Adrenal gland (tissue), 19 donors: Measurements from ENCODE around the gene STYXL2. TPM values are rescaled to one million over a fixed set of nuclear protein-coding genes. Genes with fewer than 3 reads are reported as not detected.
A peak's percentile ranks its signal among the peaks of the same experiment; 100 is the strongest.

ENCODE experiments used
- DNase-seq, 7 donors: peaks; one replicate each; pipeline ENCODE4 v3.0.0-alpha.2; 2019 to 2020
- H3K27ac ChIP-seq, 5 donors: fragments of 200-600 bp; sonication (generic) in 4 of 5; 1 replicate in 3 of 5; 2 replicates in 2 of 5; pipeline versions ENCODE4 v1.5.1 to v1.8.0; 2016 to 2020; ENCODE audit warnings: mild to moderate bottlenecking in 1 of 5
- H3K27me3 ChIP-seq: fragments of 200-600 bp; 2 replicates; pipeline ENCODE4 v1.8.0; 2021
- H3K36me3 ChIP-seq, 2 donors: fragments of 200-600 bp; replicated peaks in 1 of 2; 1 replicate in 1 of 2; 2 replicates in 1 of 2; pipeline versions ENCODE4 v1.5.1 to v1.8.0; 2018 to 2022
- H3K4me1 ChIP-seq, 2 donors: fragments of 200-600 bp; replicated peaks in 1 of 2; 1 replicate in 1 of 2; 2 replicates in 1 of 2; pipeline versions ENCODE4 v1.5.1 to v1.8.0; 2018 to 2021
- H3K4me3 ChIP-seq, 4 donors: fragments of 200-600 bp; sonication (generic) in 3 of 4; one replicate each; pipeline ENCODE4 v1.5.1; 2016 to 2018
- H3K9me3 ChIP-seq, 3 donors: fragments of 200-600 bp; sonication (generic) in 1 of 3; replicated peaks in 1 of 3; 1 replicate in 2 of 3; 2 replicates in 1 of 3; pipeline versions ENCODE4 v1.5.1 to v1.8.0; 2016 to 2021
- POLR2A ChIP-seq, 2 donors: fragments of 450-650 bp; IDR thresholded peaks; one replicate each; pipeline ENCODE4 v1.6.1; 2017; ENCODE audit warnings: antibody characterized with exemption in 2 of 2, mild to moderate bottlenecking in 2 of 2, moderate library complexity in 1 of 2
- WGBS, 4 donors: extraction: QIAGEN DNeasy Blood & Tissue Kit in 2 of 4; methylation state at CpG; one replicate each; pipeline versions ENCODE4 v1.1.5 to v1.1.7; 2013 to 2017; 5-methylcytosine and 5-hydroxymethylcytosine counted together
- intact Hi-C, 2 donors: fragments of 100-400 bp; cut with DNase I; formaldehyde crosslinking; loops; one replicate each; pipeline versions ENCODE4 v1.14.1 to v1.15.0; 2022 to 2023
- long read RNA-seq, 10 donors: library from polyadenylated mRNA in 3 of 10; unstranded in 2 of 10; stranded (forward) in 1 of 10; transcript quantifications; one replicate each; pipeline ENCODE4 v2.0.0 and lab custom pipeline, GENCODE V29; 2021 to 2026
- polyA plus RNA-seq, 3 donors: library from polyadenylated mRNA; stranded (reverse); fragments of 200-250 nt in 2 of 3; fragments of 350-450 nt in 1 of 3; fragmentation: Illumina TruSeq in 1 of 3; extraction: RNeasy Lipid Tissue Mini Kit (QIAGEN cat#74804) in 1 of 3; gene quantifications; one replicate each; pipeline ENCODE4 v1.2.3, GENCODE V29; 2013 to 2014
- total RNA-seq, 9 donors: library from RNA; depleted of rRNA in 4 of 9; stranded (reverse); fragments of >200 nt in 4 of 9; fragments of 120-200 nt in 1 of 9; fragmentation: NEBNext Ultra II Directional in 1 of 9; extraction: Animal tissue kit (Norgen Biotek cat#: 25700) in 1 of 9; gene quantifications; one replicate each; pipeline versions ENCODE4 v1.1.0 to v1.2.4, GENCODE V29; 2013 to 2023
- TF ChIP-seq, protein P1 (sequence below), 6 experiments: fragments of 450-650 bp in 4 of 6; fragments of 200-600 bp in 2 of 6; sonication (generic) in 1 of 6; IDR thresholded peaks; 1 replicate in 5 of 6; 2 replicates in 1 of 6; pipeline versions ENCODE4 v1.5.1 to v1.8.0; 2016 to 2021; ENCODE audit warnings: antibody characterized with exemption in 6 of 6, mild to moderate bottlenecking in 2 of 6, moderate library complexity in 1 of 6
- donor health status: healthy with polysubstance abuse.
- donor health status: Bipolar disorder and iron deficiency.
- donor health status: DM: yes; HTN: yes; CAD: no.
- donor health status: DM: no; HTN: no; CAD: no.
- donor health status: DM: no; HTN: no; CAD: no.
- donor health status: DM: yes; HTN: yes; CAD: no.

STYXL2 gene
- 1 to 10 TPM in 2 of 9 donors, under 1 TPM in 7; 0.11 to 1.3 (median 0.69) TPM for total RNA-seq
- polyA plus RNA-seq, result under 1 TPM in 2 of 3 donors, not detected in 1; 0.08 to 0.20 TPM
- long read RNA-seq, donor 1, result 0 reads
- long read RNA-seq, donor 2, result 0 reads
- long read RNA-seq, donor 3, result 0 reads
- long read RNA-seq, donor 4, result 0 reads
- long read RNA-seq, donor 5, partial matches to known transcripts, result 0 of 1 reads
- long read RNA-seq, donor 5, other reads (novel, unspliced or antisense), result 1 of 1 reads
- long read RNA-seq, donor 6, result 0 reads
- long read RNA-seq, donor 7, result 0 reads
- long read RNA-seq, donor 8, result 0 reads
- long read RNA-seq, donor 9, result 0 reads
- long read RNA-seq, donor 10, result 0 reads

DNA sequence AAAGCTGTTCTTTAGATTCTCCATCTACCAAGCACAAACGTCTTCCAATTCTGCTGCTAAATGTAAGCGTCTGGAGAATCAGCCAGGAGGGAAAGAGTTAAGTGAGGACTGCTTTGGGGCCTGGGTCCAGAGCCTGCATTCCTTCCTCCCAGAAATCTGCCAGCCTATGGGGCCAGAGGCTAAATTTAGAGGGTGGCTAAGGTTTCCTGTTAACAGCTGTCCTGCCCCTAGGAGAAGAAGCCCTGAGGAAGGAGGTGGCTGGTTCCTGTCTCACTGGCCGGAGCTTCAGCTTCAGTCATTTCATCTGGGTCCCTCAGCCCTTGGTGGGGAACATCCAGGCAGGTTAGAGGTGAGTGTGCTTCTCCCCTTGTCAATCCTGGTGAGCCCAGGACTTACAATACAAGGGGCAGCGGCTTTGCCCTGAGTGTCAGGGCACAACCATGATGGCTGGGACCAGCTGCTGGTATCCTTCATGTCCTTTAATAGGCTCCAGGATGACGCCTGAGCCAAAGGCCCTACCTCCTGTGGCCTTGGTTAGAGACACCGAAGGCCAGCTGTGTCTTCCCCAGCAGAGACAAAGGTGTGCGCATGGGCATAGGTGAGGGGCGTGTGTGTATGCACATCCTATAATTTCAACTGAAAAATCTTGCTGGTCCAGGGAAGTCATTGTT is at the start of gene STYXL2:
TSS of gene STYXL2 (plus strand) at position 230 of the 671 bp plus-strand sequence. CDS start 775 bp downstream, outside the sequence.
- no peaks in the 10 kb centered on the region for H3K4me1 ChIP-seq
- H3K36me3 ChIP-seq, result no peaks in the 10 kb centered on the region
- H3K27me3 ChIP-seq, result no peaks in the 10 kb centered on the region
- no peak for DNase-seq
- H3K27ac ChIP-seq, result no peak within 1 kb of the TSS
- H3K9me3 ChIP-seq, result no peaks in the 10 kb centered on the region
- 59 to 78% (median 65%) methylated on average over 4 to 8 of the region's 8 CpGs for WGBS, 4 donors
- intact Hi-C loops, result no loop called here
- TF ChIP-seq POLR2A (IDR thresholded peaks at IDR 0.05), result no peak
- TF ChIP-seq, protein P1, sequence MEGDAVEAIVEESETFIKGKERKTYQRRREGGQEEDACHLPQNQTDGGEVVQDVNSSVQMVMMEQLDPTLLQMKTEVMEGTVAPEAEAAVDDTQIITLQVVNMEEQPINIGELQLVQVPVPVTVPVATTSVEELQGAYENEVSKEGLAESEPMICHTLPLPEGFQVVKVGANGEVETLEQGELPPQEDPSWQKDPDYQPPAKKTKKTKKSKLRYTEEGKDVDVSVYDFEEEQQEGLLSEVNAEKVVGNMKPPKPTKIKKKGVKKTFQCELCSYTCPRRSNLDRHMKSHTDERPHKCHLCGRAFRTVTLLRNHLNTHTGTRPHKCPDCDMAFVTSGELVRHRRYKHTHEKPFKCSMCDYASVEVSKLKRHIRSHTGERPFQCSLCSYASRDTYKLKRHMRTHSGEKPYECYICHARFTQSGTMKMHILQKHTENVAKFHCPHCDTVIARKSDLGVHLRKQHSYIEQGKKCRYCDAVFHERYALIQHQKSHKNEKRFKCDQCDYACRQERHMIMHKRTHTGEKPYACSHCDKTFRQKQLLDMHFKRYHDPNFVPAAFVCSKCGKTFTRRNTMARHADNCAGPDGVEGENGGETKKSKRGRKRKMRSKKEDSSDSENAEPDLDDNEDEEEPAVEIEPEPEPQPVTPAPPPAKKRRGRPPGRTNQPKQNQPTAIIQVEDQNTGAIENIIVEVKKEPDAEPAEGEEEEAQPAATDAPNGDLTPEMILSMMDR (IDR thresholded peaks at IDR 0.05), result no peak
- H3K4me3 ChIP-seq, result no peak within 1 kb of the TSS

DNA sequence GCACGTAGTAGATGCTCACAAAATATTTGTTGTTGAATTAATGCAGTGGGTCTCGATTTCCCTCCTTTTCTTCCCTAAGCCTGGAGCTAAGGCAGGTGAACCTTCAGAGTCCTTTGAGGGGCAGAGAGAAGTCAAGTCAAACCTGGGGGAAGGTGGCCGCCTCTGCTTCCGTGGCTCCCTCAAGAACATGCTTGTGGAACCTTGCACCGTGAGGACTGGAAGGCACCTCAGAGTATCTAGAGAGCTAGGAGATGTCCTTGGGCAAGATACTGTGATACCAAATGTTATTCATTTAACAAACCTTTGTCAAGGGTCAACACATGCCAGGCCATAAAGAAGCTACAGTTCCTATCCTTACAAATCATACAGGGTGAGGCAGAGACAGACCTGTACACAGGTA is 42.0 kb upstream of the STYXL2 start:
- no peak overlapping the region for H3K4me3 ChIP-seq
- H3K4me1 ChIP-seq, result no peaks in the 10 kb centered on the region
- intact Hi-C loops, result no loop called here
- H3K36me3 ChIP-seq, result no peaks in the 10 kb centered on the region
- no peak for TF ChIP-seq POLR2A (IDR thresholded peaks at IDR 0.05)
- TF ChIP-seq, protein P1 (IDR thresholded peaks at IDR 0.05), result no peak
- no peaks in the 10 kb centered on the region for H3K9me3 ChIP-seq
- WGBS, 4 donors, result 84 to 94% (median 91%) methylated on average over 5 of the region's 5 CpGs
- H3K27ac ChIP-seq, result no peak overlapping the region
- no peaks in the 10 kb centered on the region for H3K27me3 ChIP-seq
- DNase-seq, result no peak

DNA sequence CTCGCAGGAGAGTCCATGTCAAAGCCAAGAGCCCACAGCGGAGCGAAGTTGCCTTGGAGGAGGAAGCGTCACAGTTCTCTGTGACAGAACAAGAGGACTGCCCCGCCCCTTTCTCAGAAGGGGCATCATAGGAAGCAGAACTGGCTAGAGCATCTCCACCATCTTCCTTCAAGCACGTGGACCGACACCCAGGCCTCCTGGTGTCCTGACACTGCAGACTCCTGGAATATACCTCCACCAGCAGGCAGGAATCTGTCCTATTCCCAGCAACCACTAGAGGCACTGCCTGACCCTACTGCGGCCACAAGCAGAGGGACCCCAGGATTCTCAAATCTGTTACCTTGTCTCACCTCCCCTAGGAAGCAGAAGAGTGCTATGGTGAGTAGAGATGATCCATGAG is 41.5 kb upstream of the STYXL2 start:
- DNase-seq, result no peak
- Histone ChIP-seq H3K4me1 (no peaks in the 10 kb centered on the region), H3K27ac (no peak overlapping the region), H3K9me3 (no peaks in the 10 kb centered on the region), H3K27me3 (no peaks in the 10 kb centered on the region), H3K36me3 (no peaks in the 10 kb centered on the region), H3K4me3 (no peak overlapping the region)
- 68 to 78% (median 75%) methylated on average over 7 to 8 of the region's 8 CpGs for WGBS, 4 donors
- no peak for TF ChIP-seq POLR2A (IDR thresholded peaks at IDR 0.05)
- TF ChIP-seq, protein P1 (IDR thresholded peaks at IDR 0.05), result peak in 3 of 6 experiments; percentile 9 to 27 (median 18)
- intact Hi-C loops, result no loop called here

DNA sequence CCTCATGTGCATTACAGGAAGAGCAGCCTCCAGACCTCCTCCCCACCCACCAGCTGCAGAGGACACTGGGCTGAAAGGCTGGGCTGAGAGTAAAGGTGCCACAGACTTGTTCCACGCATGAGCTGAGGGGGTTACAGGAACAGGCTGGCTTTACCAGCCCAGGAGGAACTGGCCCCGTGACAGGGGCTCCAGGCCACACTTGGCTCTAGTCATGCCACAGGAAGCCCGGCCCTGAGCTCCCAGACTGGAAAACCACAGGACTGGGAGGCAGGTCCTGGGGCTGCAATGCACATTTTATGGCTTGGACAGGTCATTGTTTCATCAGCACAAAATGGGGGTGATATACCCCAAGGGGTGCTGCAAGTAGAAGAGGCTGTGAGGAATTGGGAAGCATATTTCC is 39.3 kb upstream of the STYXL2 start:
- Histone ChIP-seq H3K27me3 (peaks cover under 1% of the 10 kb centered on the region), H3K27ac (no peak overlapping the region), H3K9me3 (no peaks in the 10 kb centered on the region), H3K36me3 (no peaks in the 10 kb centered on the region), H3K4me1 (no peaks in the 10 kb centered on the region), H3K4me3 (no peak overlapping the region)
- DNase-seq, result no peak
- no peak for TF ChIP-seq POLR2A (IDR thresholded peaks at IDR 0.05)
- TF ChIP-seq, protein P1 (IDR thresholded peaks at IDR 0.05), result no peak
- intact Hi-C loops, result no loop called here
- 20 to 83% (median 71%) methylated on average over 1 to 3 of the region's 3 CpGs for WGBS, 4 donors
